Testis (tissue), 2 donors: Measurements from ENCODE around the gene PLVAP.

Source experiments
- CTCF ChIP-seq, 3 experiments: fragments of 450-650 bp in 2 of 3; fragments of 200-600 bp in 1 of 3; sonication (generic) in 1 of 3; IDR thresholded peaks; one replicate each; pipeline ENCODE4 v1.5.1; 2016 to 2019; ENCODE audit warnings: antibody characterized with exemption in 3 of 3, mild to moderate bottlenecking in 2 of 3, moderate library complexity in 1 of 3
- POLR2A ChIP-seq: fragments of 450-650 bp; IDR thresholded peaks from one replicate; pipeline ENCODE4 v1.6.1; 2017; ENCODE audit warnings: antibody characterized with exemption, mild to moderate bottlenecking, moderate library complexity

- TF ChIP-seq CTCF (IDR thresholded peaks at IDR 0.05): no peak
- no peak for TF ChIP-seq POLR2A
Observed at GRCh38 chr19:17389288-17389687, 12.1 kb upstream of the PLVAP start.
